Activated naive CD4-positive, alpha-beta T cell treated with anti-CD3 and anti-CD28 coated beads, Interleukin-2, amount 10 ng/mL, durations not matched to agents 7 days and 5 days (primary cell): ENCODE data around the gene SSX2IP.

Experiments used
- CTCF ChIA-PET: fragments of 350-600 bp; sonication (Branson Sonifier 250); formaldehyde crosslinking; loops from one replicate; lab custom pipeline; 2021; ENCODE audit warnings: antibody characterized with exemption; lab: Charles Lee
- DNase-seq: peaks from one replicate; pipeline ENCODE4 v3.0.0-alpha.2; 2020
- H3K27ac Mint-ChIP-seq: one replicate; pipeline ENCODE4 v1.8.0; 2021; ENCODE audit warnings: mild to moderate bottlenecking, moderate library complexity, mixed read lengths
- H3K27me3 Mint-ChIP-seq: one replicate; pipeline ENCODE4 v1.8.0; 2021; ENCODE audit warnings: mild to moderate bottlenecking, mixed read lengths
- H3K36me3 Mint-ChIP-seq: one replicate; pipeline ENCODE4 v1.8.0; 2021; ENCODE audit warnings: mixed read lengths
- H3K4me1 Mint-ChIP-seq: one replicate; pipeline ENCODE4 v1.8.0; 2021; ENCODE audit warnings: mixed read lengths
- H3K4me3 Mint-ChIP-seq: one replicate; pipeline ENCODE4 v1.8.0; 2021; ENCODE audit warnings: mild to moderate bottlenecking, moderate library complexity, mixed read lengths
- H3K9me3 Mint-ChIP-seq: one replicate; pipeline ENCODE4 v1.8.0; 2021; ENCODE audit warnings: mixed read lengths

The SSX2IP gene

GRCh38 chr1:84700070-84700469 is 9.8 kb upstream of the SSX2IP start:
- no peak overlapping the region for H3K4me3 Mint-ChIP-seq
- H3K27ac Mint-ChIP-seq = no peak overlapping the region
- H3K27me3 Mint-ChIP-seq = peaks cover 13% of the 10 kb centered on the region
- no peaks in the 10 kb centered on the region for H3K9me3 Mint-ChIP-seq
- no peaks in the 10 kb centered on the region for H3K36me3 Mint-ChIP-seq
- CTCF ChIA-PET = interaction anchor here (1.0 kb wide), 1 partner anchor 24 kb away, joined by 4 read pairs; no protein-coding TSS in a partner anchor
- H3K4me1 Mint-ChIP-seq = no peaks in the 10 kb centered on the region
- DNase-seq = no peak

GRCh38 chr1:84698151-84699110 is 8.2 kb upstream of the SSX2IP start:
- no peak overlapping the region for H3K27ac Mint-ChIP-seq
- H3K4me1 Mint-ChIP-seq = peaks cover 8% of the 10 kb centered on the region
- no peak for DNase-seq

GRCh38 chr1:84693785-84694184 is 3.5 kb upstream of the SSX2IP start:
- no peaks in the 10 kb centered on the region for H3K9me3 Mint-ChIP-seq
- H3K27ac Mint-ChIP-seq = peak overlapping the region; percentile 90
- H3K36me3 Mint-ChIP-seq = no peaks in the 10 kb centered on the region
- CTCF ChIA-PET = interaction anchor here (1.0 to 1.9 kb wide), 3 partner anchors 8 to 30 kb away, joined by 4 to 7 read pairs (median 5); no protein-coding TSS in a partner anchor
- peaks cover 4% of the 10 kb centered on the region for H3K27me3 Mint-ChIP-seq
- DNase-seq = no peak
- H3K4me3 Mint-ChIP-seq = no peak overlapping the region
- H3K4me1 Mint-ChIP-seq = peaks cover 44% of the 10 kb centered on the region

More at GRCh38 chr1:84698151-84699110, 8.2 kb upstream of the SSX2IP start:
- Mint-ChIP-seq H3K27me3 (peaks cover 12% of the 10 kb centered on the region), H3K36me3 (no peaks in the 10 kb centered on the region), H3K4me3 (no peak overlapping the region), H3K9me3 (no peaks in the 10 kb centered on the region)
- CTCF ChIA-PET = interaction anchor here (2.0 kb wide), 1 partner anchor 26 kb away, joined by 4 read pairs; no protein-coding TSS in a partner anchor

- Mint-ChIP-seq H3K36me3 (no peaks in the 10 kb centered on the region), H3K9me3 (no peaks in the 10 kb centered on the region), H3K4me3 (peak overlapping the region; percentile 66), H3K4me1 (peaks cover 51% of the 10 kb centered on the region), H3K27me3 (peaks cover 4% of the 10 kb centered on the region), H3K27ac (peak overlapping the region; percentile 90)
- CTCF ChIA-PET = interaction anchor here (0.8 to 1.9 kb wide), 5 partner anchors 9 to 72 kb away, joined by 3 to 7 read pairs (median 5); no protein-coding TSS in a partner anchor
- no peak for DNase-seq
Measured at GRCh38 chr1:84693005-84693404, 2.7 kb upstream of the SSX2IP start.

- DNase-seq = no peak
- CTCF ChIA-PET = interaction anchor here (0.8 to 1.9 kb wide), 4 partner anchors 24 to 72 kb away, joined by 3 to 7 read pairs (median 5); no protein-coding TSS in a partner anchor
- H3K4me1 Mint-ChIP-seq = peaks cover 55% of the 10 kb centered on the region
- peak overlapping the region; percentile 66 for H3K4me3 Mint-ChIP-seq
- H3K36me3 Mint-ChIP-seq = no peaks in the 10 kb centered on the region
- H3K27ac Mint-ChIP-seq = peak overlapping the region; percentile 90
- H3K9me3 Mint-ChIP-seq = no peaks in the 10 kb centered on the region
- peaks cover 4% of the 10 kb centered on the region for H3K27me3 Mint-ChIP-seq
Measured at GRCh38 chr1:84692391-84692790, 2.1 kb upstream of the SSX2IP start.

GRCh38 chr1:84691122-84691783 is 992 bp upstream of the SSX2IP start:
- CTCF ChIA-PET = interaction anchor here (0.7 kb wide), 1 partner anchor 378 kb away, joined by 3 read pairs; no protein-coding TSS in a partner anchor

GRCh38 chr1:84689514-84690396 is 506 bp downstream of the SSX2IP start:
- Mint-ChIP-seq H3K4me1 (peaks cover 62% of the 10 kb centered on the region), H3K27me3 (no peaks in the 10 kb centered on the region), H3K36me3 (peaks cover 5% of the 10 kb centered on the region), H3K9me3 (no peaks in the 10 kb centered on the region), H3K27ac (peak overlapping the region; percentile 81), H3K4me3 (peak overlapping the region; percentile 85)
- CTCF ChIA-PET = interaction anchor here (0.9 to 1.7 kb wide), 4 partner anchors 13 to 52 kb away, joined by 3 to 8 read pairs (median 4); no protein-coding TSS in a partner anchor
- DNase-seq = no peak

More at GRCh38 chr1:84691122-84691783, 992 bp upstream of the SSX2IP start:
- Mint-ChIP-seq H3K4me3 (peak overlapping the region; percentile 81), H3K36me3 (peaks cover 2% of the 10 kb centered on the region), H3K9me3 (no peaks in the 10 kb centered on the region), H3K4me1 (peaks cover 60% of the 10 kb centered on the region), H3K27me3 (no peaks in the 10 kb centered on the region), H3K27ac (peak overlapping the region; percentile 90)
- DNase-seq = no peak

GRCh38 chr1:84688463-84689061 is 1.7 kb downstream of the SSX2IP start:
- H3K4me1 Mint-ChIP-seq = peaks cover 55% of the 10 kb centered on the region
- CTCF ChIA-PET = interaction anchor here (0.9 to 2.0 kb wide), 5 partner anchors 12 to 68 kb away, joined by 3 to 8 read pairs (median 4); no protein-coding TSS in a partner anchor

GRCh38 chr1:84687714-84688462 is 2.4 kb downstream of the SSX2IP start:
- peaks cover 51% of the 10 kb centered on the region for H3K4me1 Mint-ChIP-seq
- H3K9me3 Mint-ChIP-seq = no peaks in the 10 kb centered on the region
- no peaks in the 10 kb centered on the region for H3K27me3 Mint-ChIP-seq
- H3K36me3 Mint-ChIP-seq = peaks cover 7% of the 10 kb centered on the region
- CTCF ChIA-PET = interaction anchor here (1.1 to 2.0 kb wide), 2 partner anchors 12 to 68 kb away, joined by 3 to 4 read pairs; no protein-coding TSS in a partner anchor
- DNase-seq = no peak
- no peak overlapping the region for H3K27ac Mint-ChIP-seq
- no peak overlapping the region for H3K4me3 Mint-ChIP-seq

More at GRCh38 chr1:84688463-84689061, 1.7 kb downstream of the SSX2IP start:
- Mint-ChIP-seq H3K9me3 (no peaks in the 10 kb centered on the region), H3K36me3 (peaks cover 6% of the 10 kb centered on the region), H3K27ac (no peak overlapping the region), H3K4me3 (peak overlapping the region; percentile 85), H3K27me3 (no peaks in the 10 kb centered on the region)
- DNase-seq = no peak

- H3K27ac Mint-ChIP-seq = no peak overlapping the region
- CTCF ChIA-PET = no interaction called here
- peaks cover 36% of the 10 kb centered on the region for H3K4me1 Mint-ChIP-seq
- no peak for DNase-seq
- H3K9me3 Mint-ChIP-seq = no peaks in the 10 kb centered on the region
- peaks cover 7% of the 10 kb centered on the region for H3K36me3 Mint-ChIP-seq
- no peaks in the 10 kb centered on the region for H3K27me3 Mint-ChIP-seq
- no peak overlapping the region for H3K4me3 Mint-ChIP-seq
Measured at GRCh38 chr1:84686223-84686622, 4.0 kb downstream of the SSX2IP start.

GRCh38 chr1:84683508-84683907 is 6.8 kb downstream of the SSX2IP start:
- H3K9me3 Mint-ChIP-seq = no peaks in the 10 kb centered on the region
- no peak overlapping the region for H3K4me3 Mint-ChIP-seq
- H3K27ac Mint-ChIP-seq = no peak overlapping the region
- H3K36me3 Mint-ChIP-seq = peaks cover 15% of the 10 kb centered on the region
- no peak for DNase-seq
- CTCF ChIA-PET = interaction anchor here (1.7 kb wide), 1 partner anchor 41 kb away, joined by 4 read pairs; no protein-coding TSS in a partner anchor
- peaks cover 21% of the 10 kb centered on the region for H3K4me1 Mint-ChIP-seq
- H3K27me3 Mint-ChIP-seq = no peaks in the 10 kb centered on the region

- Mint-ChIP-seq H3K9me3 (no peaks in the 10 kb centered on the region), H3K4me1 (peaks cover 12% of the 10 kb centered on the region), H3K27me3 (no peaks in the 10 kb centered on the region), H3K27ac (no peak overlapping the region), H3K4me3 (no peak overlapping the region), H3K36me3 (peaks cover 24% of the 10 kb centered on the region)
- CTCF ChIA-PET = interaction anchor here (1.2 kb wide), 1 partner anchor 18 kb away, joined by 3 read pairs; no protein-coding TSS in a partner anchor
- no peak for DNase-seq
Measured at GRCh38 chr1:84682047-84682446, 8.2 kb downstream of the SSX2IP start.
